Osteocyte (in vitro differentiated cells): ENCODE results near the gene PKNOX2. TPM values are rescaled to one million over a fixed set of nuclear protein-coding genes. Genes with fewer than 3 reads are reported as not detected.
A peak's percentile ranks its signal among the peaks of the same experiment; 100 is the strongest.
"Not testable (repeated sequence)": the region's sequence is repeated elsewhere in the genome, so short reads cannot be mapped to it uniquely, and the experiment has no call there.

Source experiments
- DNase-seq: peaks from one replicate; pipeline ENCODE4 v3.0.0; 2021; ENCODE audit warnings: mixed read lengths; ENCODE audit not compliant: unreplicated experiment; ENCODE audit errors: extremely low spot score
- H3K27ac Mint-ChIP-seq: one replicate; pipeline ENCODE4 v1.8.0; 2021; ENCODE audit warnings: mild to moderate bottlenecking, mixed read lengths; ENCODE audit not compliant: unreplicated experiment
- H3K27me3 Mint-ChIP-seq: one replicate; pipeline ENCODE4 v1.8.0; 2021; ENCODE audit warnings: mixed read lengths; ENCODE audit not compliant: unreplicated experiment
- H3K36me3 Mint-ChIP-seq: one replicate; pipeline ENCODE4 v1.8.0; 2021; ENCODE audit warnings: mixed read lengths; ENCODE audit not compliant: unreplicated experiment
- H3K4me1 Mint-ChIP-seq: one replicate; pipeline ENCODE4 v1.8.0; 2021; ENCODE audit warnings: mixed read lengths; ENCODE audit not compliant: unreplicated experiment
- H3K4me3 Mint-ChIP-seq: one replicate; pipeline ENCODE4 v1.8.0; 2021; ENCODE audit warnings: mild to moderate bottlenecking, moderate library complexity, mixed read lengths; ENCODE audit not compliant: unreplicated experiment
- H3K9me3 Mint-ChIP-seq: one replicate; pipeline ENCODE4 v1.8.0; 2021; ENCODE audit warnings: mixed read lengths; ENCODE audit not compliant: unreplicated experiment
- total RNA-seq: library from RNA; stranded (reverse); gene quantifications from 2 replicates; pipeline ENCODE4 v1.2.1, GENCODE V29; 2021
- TF ChIP-seq, protein P1 (sequence below): fragments of 200-600 bp; sonication (generic); IDR thresholded peaks from 2 replicates; pipeline ENCODE4 v1.5.0; 2021; ENCODE audit warnings: antibody characterized with exemption, mild to moderate bottlenecking, moderate library complexity

Gene PKNOX2
- total RNA-seq, 1 donor from 2014 or later: 89.3 TPM

GRCh38 chr11:125221461-125221860 lies 56.9 kb downstream of the PKNOX2 start:
- H3K4me3 Mint-ChIP-seq: no peak overlapping the region
- no peaks in the 10 kb centered on the region for H3K27me3 Mint-ChIP-seq
- H3K36me3 Mint-ChIP-seq: peaks cover 9% of the 10 kb centered on the region
- no peaks in the 10 kb centered on the region for H3K9me3 Mint-ChIP-seq
- peaks cover 53% of the 10 kb centered on the region for H3K4me1 Mint-ChIP-seq
- no peak overlapping the region for H3K27ac Mint-ChIP-seq
- TF ChIP-seq, protein P1, sequence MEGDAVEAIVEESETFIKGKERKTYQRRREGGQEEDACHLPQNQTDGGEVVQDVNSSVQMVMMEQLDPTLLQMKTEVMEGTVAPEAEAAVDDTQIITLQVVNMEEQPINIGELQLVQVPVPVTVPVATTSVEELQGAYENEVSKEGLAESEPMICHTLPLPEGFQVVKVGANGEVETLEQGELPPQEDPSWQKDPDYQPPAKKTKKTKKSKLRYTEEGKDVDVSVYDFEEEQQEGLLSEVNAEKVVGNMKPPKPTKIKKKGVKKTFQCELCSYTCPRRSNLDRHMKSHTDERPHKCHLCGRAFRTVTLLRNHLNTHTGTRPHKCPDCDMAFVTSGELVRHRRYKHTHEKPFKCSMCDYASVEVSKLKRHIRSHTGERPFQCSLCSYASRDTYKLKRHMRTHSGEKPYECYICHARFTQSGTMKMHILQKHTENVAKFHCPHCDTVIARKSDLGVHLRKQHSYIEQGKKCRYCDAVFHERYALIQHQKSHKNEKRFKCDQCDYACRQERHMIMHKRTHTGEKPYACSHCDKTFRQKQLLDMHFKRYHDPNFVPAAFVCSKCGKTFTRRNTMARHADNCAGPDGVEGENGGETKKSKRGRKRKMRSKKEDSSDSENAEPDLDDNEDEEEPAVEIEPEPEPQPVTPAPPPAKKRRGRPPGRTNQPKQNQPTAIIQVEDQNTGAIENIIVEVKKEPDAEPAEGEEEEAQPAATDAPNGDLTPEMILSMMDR: no peak
- DNase-seq: no peak

DNA sequence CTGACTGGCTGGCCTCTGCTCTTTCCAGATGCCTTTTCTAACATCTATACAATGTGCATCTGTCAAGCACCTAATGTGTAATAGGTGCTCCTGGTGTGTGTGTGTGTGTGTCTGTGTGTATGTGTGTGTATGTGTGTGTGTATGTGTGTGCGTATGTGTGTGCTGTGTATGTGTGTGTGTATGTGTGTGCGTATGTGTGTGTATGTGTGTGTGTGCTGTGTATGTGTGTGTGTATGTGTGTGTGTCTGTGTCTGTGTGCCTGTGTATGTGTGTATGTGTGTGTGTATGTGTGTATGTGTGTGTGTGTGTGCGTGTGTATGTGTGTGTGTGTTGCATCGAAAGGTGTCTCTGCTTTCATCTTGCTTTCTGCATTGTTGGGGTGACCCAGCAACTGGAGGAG lies 57.9 kb downstream of the PKNOX2 start:
- no peaks in the 10 kb centered on the region for H3K9me3 Mint-ChIP-seq
- H3K4me1 Mint-ChIP-seq: peaks cover 50% of the 10 kb centered on the region
- H3K27ac Mint-ChIP-seq: no peak overlapping the region
- no peaks in the 10 kb centered on the region for H3K27me3 Mint-ChIP-seq
- TF ChIP-seq, protein P1: no peak
- no peak for DNase-seq
- H3K36me3 Mint-ChIP-seq: peaks cover 12% of the 10 kb centered on the region
- no peak overlapping the region for H3K4me3 Mint-ChIP-seq

GRCh38 chr11:125223161-125223560 lies 58.6 kb downstream of the PKNOX2 start:
- H3K4me3 Mint-ChIP-seq, DNase-seq, H3K27ac Mint-ChIP-seq, H3K9me3 Mint-ChIP-seq, H3K27me3 Mint-ChIP-seq: not testable (repeated sequence)
- peaks cover 17% of the 10 kb centered on the region for H3K36me3 Mint-ChIP-seq
- H3K4me1 Mint-ChIP-seq: peaks cover 47% of the 10 kb centered on the region

- peaks cover 48% of the 10 kb centered on the region for H3K4me1 Mint-ChIP-seq
- peaks cover 20% of the 10 kb centered on the region for H3K36me3 Mint-ChIP-seq
- no peaks in the 10 kb centered on the region for H3K9me3 Mint-ChIP-seq
- no peaks in the 10 kb centered on the region for H3K27me3 Mint-ChIP-seq
- no peak overlapping the region for H3K27ac Mint-ChIP-seq
- DNase-seq: no peak
- TF ChIP-seq, protein P1: no peak
- no peak overlapping the region for H3K4me3 Mint-ChIP-seq
Observed at GRCh38 chr11:125223901-125224361, 59.4 kb downstream of the PKNOX2 start.

DNA sequence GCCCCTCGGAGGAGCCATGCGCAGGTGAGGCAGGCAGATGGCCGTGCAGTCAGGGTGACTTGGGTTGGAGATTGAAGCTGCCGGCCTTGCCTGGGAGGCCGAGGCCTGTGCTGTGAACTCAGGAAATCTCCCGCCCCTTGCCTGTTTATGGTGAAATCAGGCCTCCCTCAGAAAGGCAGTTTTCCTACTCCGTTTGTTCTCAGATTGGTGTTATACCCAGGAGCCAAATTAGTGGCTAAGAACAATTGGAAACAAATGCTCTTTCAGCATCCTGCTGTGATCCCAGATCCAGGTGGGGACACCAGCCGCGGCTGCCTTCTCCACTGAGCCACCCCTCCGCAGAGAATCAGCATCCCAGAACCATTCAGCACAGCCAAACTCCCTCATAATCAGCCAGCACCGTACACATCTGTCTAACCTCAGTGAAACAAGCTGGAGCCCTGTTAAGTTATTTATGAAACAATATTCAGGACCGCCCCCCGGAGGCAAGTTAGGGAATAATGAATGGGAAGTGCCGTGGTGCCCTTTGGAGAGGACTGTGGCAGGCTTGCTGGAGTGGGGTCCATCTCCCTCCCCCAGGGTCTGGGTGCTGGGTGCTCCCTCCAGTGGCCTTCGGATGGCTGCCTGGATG lies 60.0 kb downstream of the PKNOX2 start:
- H3K36me3 Mint-ChIP-seq: peaks cover 25% of the 10 kb centered on the region
- H3K27me3 Mint-ChIP-seq: no peaks in the 10 kb centered on the region
- H3K27ac Mint-ChIP-seq: no peak overlapping the region
- no peaks in the 10 kb centered on the region for H3K9me3 Mint-ChIP-seq
- H3K4me1 Mint-ChIP-seq: peaks cover 52% of the 10 kb centered on the region
- TF ChIP-seq, protein P1: peak; percentile 44
- no peak overlapping the region for H3K4me3 Mint-ChIP-seq
- DNase-seq: no peak
